HepG2 (cell line): ENCODE measurements around the gene TRIM36. TPM values are rescaled to one million over a fixed set of nuclear protein-coding genes. Genes with fewer than 3 reads are reported as not detected.

ENCODE experiments used
- ATAC-seq: fragments of 200-7000 bp; cut with Tn5 transposase; 3 replicates; pipeline ENCODE4 v1.9.1; 2020; ENCODE audit warnings: mild to moderate bottlenecking, moderate library complexity
- BruUV-seq: library from RNA; stranded (reverse); fragments of 400-500 nt; replicated peaks from 2 replicates; lab custom pipeline; 2021; lab: Mats Ljungman, UMichigan
- CTCF ChIA-PET: fragments of 300-600 bp; formaldehyde crosslinking; extraction: SDS; loops from one replicate; lab custom pipeline; 2021; ENCODE audit warnings: low total read pairs, inconsistent platforms, low intra/inter-chr PET ratio; lab: Yijun Ruan, JAX
- POLR2A ChIA-PET: fragments of 350-600 bp; sonication (Branson Sonifier 250); formaldehyde crosslinking; loops from one replicate; lab custom pipeline; 2020; ENCODE audit warnings: antibody characterized with exemption, inconsistent platforms; lab: Yijun Ruan, JAX
- DNase-seq: peaks from one replicate; pipeline ENCODE4 v3.0.0-alpha.2; 2015; ENCODE audit warnings: low spot score
- FAIRE-seq: peaks from 3 replicates; lab custom pipeline; 2011; peaks lifted over from hg19 to GRCh38; lab: Jason Lieb, UNC
- H2AFZ ChIP-seq: one replicate; pipeline ENCODE4 v1.6.1; 2011; ENCODE audit warnings: low read length, inconsistent platforms
- H3K27ac ChIP-seq: fragments of 300-600 bp; 3 replicates; pipeline ENCODE4 v1.8.0; 2011; ENCODE audit warnings: mixed run types, mild to moderate bottlenecking, mixed read lengths, low read length, inconsistent platforms; ENCODE audit not compliant: insufficient read depth; ENCODE audit errors: extremely low read length
- H3K27me3 ChIP-seq, 2 experiments: fragments of 200-600 bp in 1 of 2; 2 replicates in 1 of 2; 3 replicates in 1 of 2; pipeline versions ENCODE4 v1.6.0 to v1.8.0; 2011; ENCODE audit warnings: low read length in 2 of 2, mild to moderate bottlenecking in 2 of 2, moderate library complexity in 2 of 2, inconsistent platforms in 1 of 2; ENCODE audit not compliant: insufficient read depth in 2 of 2, control insufficient read depth in 1 of 2
- H3K36me3 ChIP-seq, 2 experiments: fragments of 200-600 bp in 1 of 2; replicated peaks in 1 of 2; 2 replicates in 1 of 2; 3 replicates in 1 of 2; pipeline versions ENCODE4 v1.5.1 to v1.8.0; 2011; ENCODE audit warnings: low read length in 2 of 2, inconsistent platforms in 1 of 2; ENCODE audit not compliant: insufficient read depth in 2 of 2, control insufficient read depth in 1 of 2
- H3K4me1 ChIP-seq: 2 replicates; pipeline ENCODE4 v1.5.1; 2012; ENCODE audit warnings: low read length, inconsistent platforms; ENCODE audit not compliant: insufficient read depth
- H3K4me2 ChIP-seq: 2 replicates; pipeline ENCODE4 v1.6.0; 2011; ENCODE audit warnings: low read depth, low read length, inconsistent platforms
- H3K4me3 ChIP-seq, 3 experiments: fragments of 200-600 bp in 1 of 3; sonication (generic), shearing (Covaris generic) in 1 of 3; replicated peaks in 1 of 3; 2 replicates each; pipeline ENCODE4 v1.5.1; 2011 to 2016; ENCODE audit warnings: low read length in 3 of 3, inconsistent platforms in 2 of 3, low read depth in 2 of 3, mild to moderate bottlenecking in 2 of 3, control low read depth in 1 of 3, mixed read lengths in 1 of 3; ENCODE audit not compliant: insufficient read depth in 1 of 3
- H3K79me2 ChIP-seq: one replicate; pipeline ENCODE4 v1.6.1; 2011; ENCODE audit warnings: low read length, inconsistent platforms; ENCODE audit not compliant: insufficient read depth
- H3K9ac ChIP-seq: 2 replicates; pipeline ENCODE4 v1.6.0; 2011; ENCODE audit warnings: mild to moderate bottlenecking, low read depth, low read length, inconsistent platforms; ENCODE audit not compliant: insufficient read depth
- H3K9me3 ChIP-seq: 2 replicates; pipeline ENCODE4 v1.5.1; 2012; ENCODE audit warnings: mild to moderate bottlenecking, low read length
- H4K20me1 ChIP-seq: 2 replicates; pipeline ENCODE4 v1.6.0; 2011; ENCODE audit warnings: inconsistent platforms, mild to moderate bottlenecking, low read length, moderate library complexity; ENCODE audit not compliant: insufficient read depth
- ATF7-NPFF ChIP-seq: sonication (generic); formaldehyde crosslinking; IDR thresholded peaks from 2 replicates; pipeline ENCODE4 v1.8.1; 2023; ENCODE audit warnings: mild to moderate bottlenecking, low read depth, missing genetic modification reagents, moderate library complexity
- CCDC6 ChIP-seq: sonication (generic); formaldehyde crosslinking; IDR thresholded peaks from 2 replicates; pipeline ENCODE4 v1.8.1; 2022; ENCODE audit warnings: mild to moderate bottlenecking, missing genetic modification reagents, moderate library complexity
- PCBP1 ChIP-seq: fragments of 200-400 bp; formaldehyde crosslinking; IDR thresholded peaks from 2 replicates; pipeline ENCODE4 v1.6.1; 2017; ENCODE audit warnings: mild to moderate bottlenecking, low read depth, low read length, borderline replicate concordance
- RELA ChIP-seq: sonication (generic); formaldehyde crosslinking; IDR thresholded peaks from 2 replicates; pipeline ENCODE4 v1.4.0; 2020; ENCODE audit warnings: missing genetic modification reagents
- RORA ChIP-seq: sonication (generic); formaldehyde crosslinking; IDR thresholded peaks from 2 replicates; pipeline ENCODE4 v1.5.0; 2020; ENCODE audit warnings: mild to moderate bottlenecking, missing genetic modification reagents, moderate library complexity
- SP140L ChIP-seq: sonication (generic); formaldehyde crosslinking; IDR thresholded peaks from 2 replicates; pipeline ENCODE4 v1.4.0; 2020; ENCODE audit warnings: missing genetic modification reagents, borderline replicate concordance
- SUZ12 ChIP-seq: fragments of 150-350 bp; IDR thresholded peaks from 2 replicates; pipeline ENCODE4 v1.6.1; 2014; ENCODE audit warnings: low read depth, low read length
- TBX3 ChIP-seq: fragments of 450-650 bp; IDR thresholded peaks from 2 replicates; pipeline ENCODE4 v1.6.1; 2017; ENCODE audit warnings: antibody characterized with exemption, mild to moderate bottlenecking, inconsistent platforms, borderline replicate concordance
- ZNF232 ChIP-seq: sonication (generic); formaldehyde crosslinking; IDR thresholded peaks from 2 replicates; pipeline ENCODE4 v1.4.0; 2020; ENCODE audit warnings: missing genetic modification reagents, borderline replicate concordance
- ZNF234 ChIP-seq: sonication (generic); formaldehyde crosslinking; conservative IDR thresholded peaks from 2 replicates; pipeline ENCODE4 v1.5.1; 2020; ENCODE audit warnings: mild to moderate bottlenecking, missing genetic modification reagents
- ZNF383 ChIP-seq: sonication (generic); formaldehyde crosslinking; IDR thresholded peaks from 2 replicates; pipeline ENCODE4 v1.4.0; 2020; ENCODE audit warnings: missing genetic modification reagents, mild to moderate bottlenecking, borderline replicate concordance
- ZNF431 ChIP-seq: sonication (generic); formaldehyde crosslinking; IDR thresholded peaks from 2 replicates; pipeline ENCODE4 v1.9.0; 2022; ENCODE audit warnings: missing genetic modification reagents, low read depth, mild to moderate bottlenecking, borderline replicate concordance
- ZNF850 ChIP-seq: sonication (generic); formaldehyde crosslinking; conservative IDR thresholded peaks from 2 replicates; pipeline ENCODE4 v1.9.0; 2021; ENCODE audit warnings: mild to moderate bottlenecking, missing genetic modification reagents
- WGBS: methylation state at CpG from one replicate; pipeline ENCODE4 v1.1.6; 2017; ENCODE audit warnings: low lambda C conversion rate; 5-methylcytosine and 5-hydroxymethylcytosine counted together
- in situ Hi-C: cut with HindIII; loops from 2 replicates; pipeline ENCODE4 v1.10.0; 2017; ENCODE audit warnings: low pct_unique_long_range_greater_than_20kb; ENCODE audit not compliant: extremely low pct_ligation_motif_present
- intact Hi-C: fragments of 100-400 bp; cut with micrococcal nuclease; formaldehyde crosslinking; loops from one replicate; pipeline ENCODE4 v1.10.0; 2022; ENCODE audit not compliant: unreplicated experiment
- polyA plus RNA-seq, 8 experiments: library from polyadenylated mRNA; depleted of rRNA in 3 of 8; stranded (reverse) in 7 of 8; unstranded in 1 of 8; fragments of >200 nt; fragmentation: Illumina TruSeq in 4 of 8; extraction: Trizol in 4 of 8; gene quantifications; 2 replicates each; pipeline versions ENCODE4 v1.2.1 to v1.2.3, GENCODE V29; 2011 to 2016; ENCODE audit warnings: low read depth in 4 of 8, missing spikeins in 1 of 8, mixed read lengths in 1 of 8; ENCODE audit not compliant: insufficient read depth in 1 of 8
- total RNA-seq, 5 experiments: library from RNA; depleted of rRNA; stranded (reverse); fragments of >200 nt; fragmentation: Illumina TruSeq; extraction: Trizol; gene quantifications; 2 replicates each; pipeline ENCODE4 v1.2.3, GENCODE V29; 2016; ENCODE audit warnings: low read depth in 1 of 5
- TF ChIP-seq, protein P1 (sequence below): sonication (generic); formaldehyde crosslinking; IDR thresholded peaks from 2 replicates; pipeline ENCODE4 v1.4.0; 2020; ENCODE audit warnings: missing genetic modification reagents

The TRIM36 gene
- total and polyA plus RNA-seq, 2 of the 13 experiments (the other 11 are each of a cell fraction or from before 2014, with no cell fraction given), result 1.7 to 2.4 TPM

DNA sequence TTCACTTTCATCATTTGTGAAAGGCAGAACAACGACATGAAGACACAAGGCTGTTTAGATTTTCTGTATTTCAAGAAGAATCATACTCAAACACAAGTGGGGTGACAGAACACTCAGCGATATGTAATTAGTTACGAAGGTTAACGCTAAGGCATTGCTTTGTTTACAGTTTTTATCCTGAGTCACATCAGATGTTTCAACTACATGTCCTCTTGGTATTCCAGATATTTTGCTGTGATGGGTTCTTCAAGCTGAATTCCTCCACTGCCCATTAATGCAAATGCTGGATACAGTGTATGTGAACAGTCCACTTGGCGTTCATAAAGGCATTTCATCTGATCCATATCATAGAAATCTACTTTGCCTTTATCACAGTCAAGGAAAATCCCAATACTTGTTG is 43.4 kb downstream of the TRIM36 start:
- no peak for DNase-seq
- BruUV-seq, result no TSS peak
- ChIA-PET POLR2A (no interaction called here), CTCF (no interaction called here)
- Histone ChIP-seq H3K27ac (no peak overlapping the region), H3K4me3 (no peak overlapping the region), H3K4me1 (no peaks in the 10 kb centered on the region), H3K79me2 (no peaks in the 10 kb centered on the region), H3K9ac (no peak overlapping the region), H3K27me3 (no peaks in the 10 kb centered on the region), H3K4me2 (no peak overlapping the region), H3K36me3 (no peaks in the 10 kb centered on the region), H4K20me1 (no peaks in the 10 kb centered on the region), H3K9me3 (no peaks in the 10 kb centered on the region), H2AFZ (no peak overlapping the region)
- 82% methylated on average over 5 of the region's 5 CpGs for WGBS
- in situ Hi-C loops, result no loop called here
- no peak for ATAC-seq
- no peak for FAIRE-seq
- intact Hi-C loops, result no loop called here
- no peak for TF ChIP-seq ZNF850
- TF ChIP-seq RORA (CRISPR knock-in tag), result no peak
- no peak for TF ChIP-seq SP140L (CRISPR knock-in tag)
- TF ChIP-seq RELA (CRISPR knock-in tag), result no peak
- TF ChIP-seq CCDC6 (CRISPR knock-in tag), result no peak
- TF ChIP-seq ZNF232 (CRISPR knock-in tag), result no peak
- TF ChIP-seq, protein P1, sequence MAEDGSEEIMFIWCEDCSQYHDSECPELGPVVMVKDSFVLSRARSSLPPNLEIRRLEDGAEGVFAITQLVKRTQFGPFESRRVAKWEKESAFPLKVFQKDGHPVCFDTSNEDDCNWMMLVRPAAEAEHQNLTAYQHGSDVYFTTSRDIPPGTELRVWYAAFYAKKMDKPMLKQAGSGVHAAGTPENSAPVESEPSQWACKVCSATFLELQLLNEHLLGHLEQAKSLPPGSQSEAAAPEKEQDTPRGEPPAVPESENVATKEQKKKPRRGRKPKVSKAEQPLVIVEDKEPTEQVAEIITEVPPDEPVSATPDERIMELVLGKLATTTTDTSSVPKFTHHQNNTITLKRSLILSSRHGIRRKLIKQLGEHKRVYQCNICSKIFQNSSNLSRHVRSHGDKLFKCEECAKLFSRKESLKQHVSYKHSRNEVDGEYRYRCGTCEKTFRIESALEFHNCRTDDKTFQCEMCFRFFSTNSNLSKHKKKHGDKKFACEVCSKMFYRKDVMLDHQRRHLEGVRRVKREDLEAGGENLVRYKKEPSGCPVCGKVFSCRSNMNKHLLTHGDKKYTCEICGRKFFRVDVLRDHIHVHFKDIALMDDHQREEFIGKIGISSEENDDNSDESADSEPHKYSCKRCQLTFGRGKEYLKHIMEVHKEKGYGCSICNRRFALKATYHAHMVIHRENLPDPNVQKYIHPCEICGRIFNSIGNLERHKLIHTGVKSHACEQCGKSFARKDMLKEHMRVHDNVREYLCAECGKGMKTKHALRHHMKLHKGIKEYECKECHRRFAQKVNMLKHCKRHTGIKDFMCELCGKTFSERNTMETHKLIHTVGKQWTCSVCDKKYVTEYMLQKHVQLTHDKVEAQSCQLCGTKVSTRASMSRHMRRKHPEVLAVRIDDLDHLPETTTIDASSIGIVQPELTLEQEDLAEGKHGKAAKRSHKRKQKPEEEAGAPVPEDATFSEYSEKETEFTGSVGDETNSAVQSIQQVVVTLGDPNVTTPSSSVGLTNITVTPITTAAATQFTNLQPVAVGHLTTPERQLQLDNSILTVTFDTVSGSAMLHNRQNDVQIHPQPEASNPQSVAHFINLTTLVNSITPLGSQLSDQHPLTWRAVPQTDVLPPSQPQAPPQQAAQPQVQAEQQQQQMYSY (CRISPR knock-in tag), result no peak
- no peak for TF ChIP-seq ZNF431
- TF ChIP-seq TBX3, result no peak
- TF ChIP-seq ZNF383, result no peak
- no peak for TF ChIP-seq ATF7-NPFF (CRISPR knock-in tag)
- no peak for TF ChIP-seq PCBP1
- TF ChIP-seq SUZ12, result no peak
- TF ChIP-seq ZNF234 (CRISPR knock-in tag), result no peak
